Neural cell (in vitro differentiated cells): ENCODE results near the gene ZP1.

Experiments
- EP300 ChIP-seq: fragments of 450-650 bp; conservative IDR thresholded peaks from 2 replicates; pipeline ENCODE4 v1.6.1; 2014; ENCODE audit warnings: antibody characterized with exemption, mild to moderate bottlenecking, moderate library complexity; ENCODE audit not compliant: poor library complexity, severe bottlenecking
- EZH2 ChIP-seq: fragments of 200-600, 300-800 bp; shearing (Covaris generic), sonication (generic); IDR thresholded peaks from 2 replicates; pipeline ENCODE4 v1.6.1; 2014; ENCODE audit warnings: antibody characterized with exemption, low read length, borderline replicate concordance, mild to moderate bottlenecking; ENCODE audit not compliant: insufficient read depth, poor library complexity, severe bottlenecking
- MXI1 ChIP-seq: fragments of 450-650 bp; conservative IDR thresholded peaks from 2 replicates; pipeline ENCODE4 v1.6.1; 2014; ENCODE audit warnings: antibody characterized with exemption, mild to moderate bottlenecking; ENCODE audit not compliant: poor library complexity, severe bottlenecking
- POLR2AphosphoS5 ChIP-seq: IDR thresholded peaks from 2 replicates; pipeline ENCODE4 v1.6.1; 2012
- RAD21 ChIP-seq: fragments of 450-650 bp; conservative IDR thresholded peaks from 2 replicates; pipeline ENCODE4 v1.6.1; 2014; ENCODE audit warnings: antibody characterized with exemption, mild to moderate bottlenecking, moderate library complexity
- SMC3 ChIP-seq: fragments of 450-650 bp; conservative IDR thresholded peaks from 2 replicates; pipeline ENCODE4 v1.6.1; 2014; ENCODE audit warnings: antibody characterized with exemption, mild to moderate bottlenecking, moderate library complexity; ENCODE audit not compliant: poor library complexity
- TAF1 ChIP-seq: IDR thresholded peaks from 2 replicates; pipeline ENCODE4 v1.6.1; 2012; ENCODE audit warnings: low read depth
- TF ChIP-seq, protein P1 (sequence below): fragments of 450-650 bp; IDR thresholded peaks from 2 replicates; pipeline ENCODE4 v1.5.1; 2014; ENCODE audit warnings: antibody characterized with exemption, mild to moderate bottlenecking, moderate library complexity; ENCODE audit not compliant: poor library complexity, severe bottlenecking
- TF ChIP-seq, protein P2 (sequence below): IDR thresholded peaks from 2 replicates; pipeline ENCODE4 v1.6.1; 2012; ENCODE audit warnings: borderline replicate concordance

- no peak for TF ChIP-seq MXI1
- TF ChIP-seq, protein P1, sequence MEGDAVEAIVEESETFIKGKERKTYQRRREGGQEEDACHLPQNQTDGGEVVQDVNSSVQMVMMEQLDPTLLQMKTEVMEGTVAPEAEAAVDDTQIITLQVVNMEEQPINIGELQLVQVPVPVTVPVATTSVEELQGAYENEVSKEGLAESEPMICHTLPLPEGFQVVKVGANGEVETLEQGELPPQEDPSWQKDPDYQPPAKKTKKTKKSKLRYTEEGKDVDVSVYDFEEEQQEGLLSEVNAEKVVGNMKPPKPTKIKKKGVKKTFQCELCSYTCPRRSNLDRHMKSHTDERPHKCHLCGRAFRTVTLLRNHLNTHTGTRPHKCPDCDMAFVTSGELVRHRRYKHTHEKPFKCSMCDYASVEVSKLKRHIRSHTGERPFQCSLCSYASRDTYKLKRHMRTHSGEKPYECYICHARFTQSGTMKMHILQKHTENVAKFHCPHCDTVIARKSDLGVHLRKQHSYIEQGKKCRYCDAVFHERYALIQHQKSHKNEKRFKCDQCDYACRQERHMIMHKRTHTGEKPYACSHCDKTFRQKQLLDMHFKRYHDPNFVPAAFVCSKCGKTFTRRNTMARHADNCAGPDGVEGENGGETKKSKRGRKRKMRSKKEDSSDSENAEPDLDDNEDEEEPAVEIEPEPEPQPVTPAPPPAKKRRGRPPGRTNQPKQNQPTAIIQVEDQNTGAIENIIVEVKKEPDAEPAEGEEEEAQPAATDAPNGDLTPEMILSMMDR = no peak
- TF ChIP-seq EP300 = no peak
- no peak for TF ChIP-seq TAF1
- TF ChIP-seq EZH2 = no peak
- TF ChIP-seq RAD21 = no peak
- TF ChIP-seq, protein P2, sequence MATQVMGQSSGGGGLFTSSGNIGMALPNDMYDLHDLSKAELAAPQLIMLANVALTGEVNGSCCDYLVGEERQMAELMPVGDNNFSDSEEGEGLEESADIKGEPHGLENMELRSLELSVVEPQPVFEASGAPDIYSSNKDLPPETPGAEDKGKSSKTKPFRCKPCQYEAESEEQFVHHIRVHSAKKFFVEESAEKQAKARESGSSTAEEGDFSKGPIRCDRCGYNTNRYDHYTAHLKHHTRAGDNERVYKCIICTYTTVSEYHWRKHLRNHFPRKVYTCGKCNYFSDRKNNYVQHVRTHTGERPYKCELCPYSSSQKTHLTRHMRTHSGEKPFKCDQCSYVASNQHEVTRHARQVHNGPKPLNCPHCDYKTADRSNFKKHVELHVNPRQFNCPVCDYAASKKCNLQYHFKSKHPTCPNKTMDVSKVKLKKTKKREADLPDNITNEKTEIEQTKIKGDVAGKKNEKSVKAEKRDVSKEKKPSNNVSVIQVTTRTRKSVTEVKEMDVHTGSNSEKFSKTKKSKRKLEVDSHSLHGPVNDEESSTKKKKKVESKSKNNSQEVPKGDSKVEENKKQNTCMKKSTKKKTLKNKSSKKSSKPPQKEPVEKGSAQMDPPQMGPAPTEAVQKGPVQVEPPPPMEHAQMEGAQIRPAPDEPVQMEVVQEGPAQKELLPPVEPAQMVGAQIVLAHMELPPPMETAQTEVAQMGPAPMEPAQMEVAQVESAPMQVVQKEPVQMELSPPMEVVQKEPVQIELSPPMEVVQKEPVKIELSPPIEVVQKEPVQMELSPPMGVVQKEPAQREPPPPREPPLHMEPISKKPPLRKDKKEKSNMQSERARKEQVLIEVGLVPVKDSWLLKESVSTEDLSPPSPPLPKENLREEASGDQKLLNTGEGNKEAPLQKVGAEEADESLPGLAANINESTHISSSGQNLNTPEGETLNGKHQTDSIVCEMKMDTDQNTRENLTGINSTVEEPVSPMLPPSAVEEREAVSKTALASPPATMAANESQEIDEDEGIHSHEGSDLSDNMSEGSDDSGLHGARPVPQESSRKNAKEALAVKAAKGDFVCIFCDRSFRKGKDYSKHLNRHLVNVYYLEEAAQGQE = no peak
- TF ChIP-seq SMC3 = no peak
- TF ChIP-seq POLR2AphosphoS5 = no peak
Measured at GRCh38 chr11:60879971-60880588, 12.7 kb downstream of the ZP1 start.
